ENCODE measurements around the gene VDAC2.

Gene VDAC2

GRCh38 chr10:75228834-75229233, 18.2 kb downstream of the VDAC2 start:
- in situ Hi-C loops (cut with MboI; ENCODE audit: low sequenced_read_pairs), result no loop called here

GRCh38 chr10:75229971-75230370, 19.4 kb downstream of the VDAC2 start:
- in situ Hi-C loops (cut with MboI; ENCODE audit: low sequenced_read_pairs), result no loop called here

- in situ Hi-C loops (cut with MboI; ENCODE audit: low sequenced_read_pairs), result no loop called here
These were observed 20.0 kb downstream of the VDAC2 start for GRCh38 chr10:75230600-75231038.

- in situ Hi-C loops (cut with MboI; ENCODE audit: low sequenced_read_pairs), result no loop called here
These were observed 21.3 kb downstream of the VDAC2 start for GRCh38 chr10:75231672-75232581.

GRCh38 chr10:75233444-75234016, 22.9 kb downstream of the VDAC2 start:
- in situ Hi-C loops (cut with MboI; ENCODE audit: low sequenced_read_pairs), result no loop called here

GRCh38 chr10:75234017-75234682, 23.6 kb downstream of the VDAC2 start:
- in situ Hi-C loops (cut with MboI; ENCODE audit: low sequenced_read_pairs), result no loop called here

- in situ Hi-C loops (cut with MboI; ENCODE audit: low sequenced_read_pairs), result no loop called here
These were observed 24.2 kb downstream of the VDAC2 start for GRCh38 chr10:75234683-75235374.

- in situ Hi-C loops (cut with MboI; ENCODE audit: low sequenced_read_pairs), result no loop called here
These were observed 25.0 kb downstream of the VDAC2 start, which contains the start of gene COMTD1 for GRCh38 chr10:75235375-75236177. Gene COMTD1, minus strand, starts transcription at chr10:75235957. Its CDS starts 29 bp downstream, at chr10:75235928.

GRCh38 chr10:75236178-75236825, 25.7 kb downstream of the VDAC2 start:
- in situ Hi-C loops (cut with MboI; ENCODE audit: low sequenced_read_pairs), result no loop called here

GRCh38 chr10:75238182-75239095, 27.8 kb downstream of the VDAC2 start:
- in situ Hi-C loops (cut with MboI; ENCODE audit: low sequenced_read_pairs), result no loop called here

- in situ Hi-C loops (cut with MboI; ENCODE audit: low sequenced_read_pairs), result no loop called here
These were observed 28.6 kb downstream of the VDAC2 start for GRCh38 chr10:75239096-75239790.

- in situ Hi-C loops (cut with MboI; ENCODE audit: low sequenced_read_pairs), result no loop called here
These were observed 29.9 kb downstream of the VDAC2 start for GRCh38 chr10:75240329-75241076.

GRCh38 chr10:75243426-75243825, 32.8 kb downstream of the VDAC2 start:
- in situ Hi-C loops (cut with MboI; ENCODE audit: low sequenced_read_pairs), result no loop called here

GRCh38 chr10:75244487-75245353, 34.1 kb downstream of the VDAC2 start:
- in situ Hi-C loops (cut with MboI; ENCODE audit: low sequenced_read_pairs), result no loop called here

GRCh38 chr10:75245354-75246250, 35.0 kb downstream of the VDAC2 start:
- in situ Hi-C loops (cut with MboI; ENCODE audit: low sequenced_read_pairs), result no loop called here
